ENCODE measurements around the gene TNNT2. TPM values are rescaled to one million over a fixed set of nuclear protein-coding genes. Genes with fewer than 3 reads are reported as not detected.

Gene TNNT2
- total RNA-seq, 1 donor from 2014 or later = 21.3 TPM

DNA sequence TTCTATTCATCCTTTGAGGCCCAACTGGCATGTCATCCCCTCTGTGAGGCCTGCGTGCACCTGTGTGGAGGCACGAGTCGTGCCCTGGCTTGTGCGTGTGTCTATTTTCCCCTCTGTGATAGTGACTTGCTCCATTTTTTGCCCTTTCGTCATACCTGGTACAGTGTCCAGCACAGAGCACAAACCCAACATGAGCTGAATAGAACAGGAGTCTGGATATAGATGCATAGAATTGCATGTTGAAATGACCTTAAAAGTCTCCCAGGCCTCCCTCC lies 32.5 kb downstream of the TNNT2 start:
- no peaks in the 10 kb centered on the region for H3K9me3 Mint-ChIP-seq
- DNase-seq (ENCODE audit: extremely low spot score, unreplicated experiment) = no peak
- peaks cover 13% of the 10 kb centered on the region for H3K27me3 Mint-ChIP-seq
- peak overlapping the region; percentile 61 for H3K27ac Mint-ChIP-seq
- peaks cover 27% of the 10 kb centered on the region for H3K4me1 Mint-ChIP-seq (ENCODE audit: unreplicated experiment)
- TF ChIP-seq, protein P1, sequence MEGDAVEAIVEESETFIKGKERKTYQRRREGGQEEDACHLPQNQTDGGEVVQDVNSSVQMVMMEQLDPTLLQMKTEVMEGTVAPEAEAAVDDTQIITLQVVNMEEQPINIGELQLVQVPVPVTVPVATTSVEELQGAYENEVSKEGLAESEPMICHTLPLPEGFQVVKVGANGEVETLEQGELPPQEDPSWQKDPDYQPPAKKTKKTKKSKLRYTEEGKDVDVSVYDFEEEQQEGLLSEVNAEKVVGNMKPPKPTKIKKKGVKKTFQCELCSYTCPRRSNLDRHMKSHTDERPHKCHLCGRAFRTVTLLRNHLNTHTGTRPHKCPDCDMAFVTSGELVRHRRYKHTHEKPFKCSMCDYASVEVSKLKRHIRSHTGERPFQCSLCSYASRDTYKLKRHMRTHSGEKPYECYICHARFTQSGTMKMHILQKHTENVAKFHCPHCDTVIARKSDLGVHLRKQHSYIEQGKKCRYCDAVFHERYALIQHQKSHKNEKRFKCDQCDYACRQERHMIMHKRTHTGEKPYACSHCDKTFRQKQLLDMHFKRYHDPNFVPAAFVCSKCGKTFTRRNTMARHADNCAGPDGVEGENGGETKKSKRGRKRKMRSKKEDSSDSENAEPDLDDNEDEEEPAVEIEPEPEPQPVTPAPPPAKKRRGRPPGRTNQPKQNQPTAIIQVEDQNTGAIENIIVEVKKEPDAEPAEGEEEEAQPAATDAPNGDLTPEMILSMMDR (conservative IDR thresholded peaks at IDR 0.05) = no peak
- no peaks in the 10 kb centered on the region for H3K36me3 Mint-ChIP-seq
- H3K4me3 Mint-ChIP-seq = no peak overlapping the region

DNA sequence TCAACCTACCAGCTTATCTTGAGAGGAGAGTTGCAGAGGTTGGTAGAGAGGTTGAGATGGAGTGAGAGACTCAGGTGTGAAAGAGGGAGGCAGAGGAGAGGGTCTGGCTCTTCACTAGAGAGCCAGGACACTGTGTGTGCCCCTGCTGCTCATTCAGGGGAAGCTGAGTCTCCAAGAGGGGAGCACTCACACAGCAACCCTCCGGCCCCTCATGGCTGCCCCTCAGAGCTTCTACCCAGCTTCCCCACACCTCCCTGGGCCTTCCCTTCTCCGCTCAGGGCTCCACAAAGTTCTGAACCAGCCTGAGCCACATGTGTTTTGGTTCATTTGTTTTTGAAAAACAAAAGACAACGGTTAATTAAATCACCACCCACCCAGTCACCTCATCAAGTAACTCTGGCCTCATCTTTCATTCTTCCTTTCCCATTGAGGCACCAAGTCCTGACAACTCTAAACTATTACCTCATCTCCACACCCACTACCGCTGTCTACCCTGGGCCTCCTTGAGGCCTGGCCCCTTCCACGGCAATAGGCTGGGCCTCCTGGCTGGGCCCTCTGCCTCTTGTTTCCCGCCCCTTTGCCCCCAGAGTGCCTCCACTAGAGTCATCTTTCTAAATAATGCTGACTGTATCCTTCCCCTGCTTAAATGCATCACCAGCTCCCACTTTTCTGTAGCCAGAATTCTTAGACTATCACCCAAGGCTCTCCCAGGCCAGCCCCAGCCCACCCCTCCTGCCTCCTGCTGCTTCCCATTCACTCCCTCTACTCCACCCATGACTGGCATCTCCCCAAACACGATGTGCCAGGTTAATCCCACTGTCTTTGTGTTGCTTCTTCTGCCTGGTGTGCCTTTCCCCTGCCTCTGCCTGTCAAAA lies 33.0 kb downstream of the TNNT2 start:
- TF ChIP-seq, protein P1 (conservative IDR thresholded peaks at IDR 0.05) = no peak

GRCh38 chr1:201341377-201341776 lies 36.1 kb downstream of the TNNT2 start:
- Mint-ChIP-seq H3K4me3 (no peak overlapping the region), H3K9me3 (no peaks in the 10 kb centered on the region), H3K27ac (no peak overlapping the region), H3K4me1 (ENCODE audit: unreplicated experiment) (peaks cover 13% of the 10 kb centered on the region), H3K27me3 (peaks cover 9% of the 10 kb centered on the region), H3K36me3 (no peaks in the 10 kb centered on the region)
- TF ChIP-seq, protein P1 (conservative IDR thresholded peaks at IDR 0.05) = no peak
- DNase-seq (ENCODE audit: extremely low spot score, unreplicated experiment) = no peak

More for the DNA sequence above, 33.0 kb downstream of the TNNT2 start:
- peaks cover 15% of the 10 kb centered on the region for H3K27me3 Mint-ChIP-seq
- no peaks in the 10 kb centered on the region for H3K36me3 Mint-ChIP-seq
- no peak overlapping the region for H3K4me3 Mint-ChIP-seq
- DNase-seq (ENCODE audit: extremely low spot score, unreplicated experiment) = no peak
- H3K27ac Mint-ChIP-seq = peak overlapping the region; percentile 61
- peaks cover 27% of the 10 kb centered on the region for H3K4me1 Mint-ChIP-seq (ENCODE audit: unreplicated experiment)
- H3K9me3 Mint-ChIP-seq = no peaks in the 10 kb centered on the region

DNA sequence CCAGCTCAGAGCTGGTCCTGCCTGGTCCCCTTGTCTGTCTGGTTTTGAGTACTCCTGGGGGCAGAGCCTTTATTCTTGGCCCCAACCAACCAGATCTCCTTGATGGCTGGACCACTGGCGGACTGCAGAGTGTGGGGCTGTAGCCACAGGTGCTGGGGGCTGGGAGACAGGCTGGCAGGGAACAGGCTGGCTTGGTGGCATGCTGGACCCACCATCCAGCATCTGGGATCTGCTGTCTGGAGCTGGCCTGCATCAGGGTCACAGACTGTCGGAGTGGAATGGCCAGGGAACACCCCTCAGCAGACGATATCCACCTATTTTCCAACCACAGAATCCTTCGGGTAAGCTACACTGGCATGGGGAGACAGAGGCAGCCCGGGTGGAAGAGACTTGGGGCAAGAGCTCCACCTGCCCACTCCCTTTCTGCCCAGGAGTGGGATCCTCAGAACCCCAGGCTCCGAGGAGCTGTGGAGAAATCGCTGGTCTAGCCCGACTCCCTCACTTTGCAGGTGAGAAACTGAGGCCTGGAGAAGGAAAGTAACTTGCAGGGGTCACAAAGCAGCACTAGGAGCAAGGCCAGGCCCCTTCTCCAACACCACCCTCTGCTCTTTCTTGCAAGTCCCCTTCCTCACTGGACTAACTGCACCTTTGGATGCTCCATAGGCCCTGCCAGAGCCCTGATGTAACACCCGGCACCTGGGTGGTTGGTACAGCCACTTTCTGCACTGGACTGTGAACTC lies 40.6 kb downstream of the TNNT2 start:
- no peak overlapping the region for H3K27ac Mint-ChIP-seq
- peaks cover 12% of the 10 kb centered on the region for H3K27me3 Mint-ChIP-seq
- H3K4me1 Mint-ChIP-seq (ENCODE audit: unreplicated experiment) = peaks cover 12% of the 10 kb centered on the region
- H3K9me3 Mint-ChIP-seq = no peaks in the 10 kb centered on the region
- no peak for DNase-seq (ENCODE audit: extremely low spot score, unreplicated experiment)
- TF ChIP-seq, protein P1 (conservative IDR thresholded peaks at IDR 0.05) = no peak
- no peaks in the 10 kb centered on the region for H3K36me3 Mint-ChIP-seq
- no peak overlapping the region for H3K4me3 Mint-ChIP-seq

- H3K36me3 Mint-ChIP-seq = no peaks in the 10 kb centered on the region
- H3K9me3 Mint-ChIP-seq = no peaks in the 10 kb centered on the region
- H3K4me1 Mint-ChIP-seq (ENCODE audit: unreplicated experiment) = peaks cover 12% of the 10 kb centered on the region
- DNase-seq (ENCODE audit: extremely low spot score, unreplicated experiment) = no peak
- no peak overlapping the region for H3K27ac Mint-ChIP-seq
- no peak overlapping the region for H3K4me3 Mint-ChIP-seq
- TF ChIP-seq, protein P1 (conservative IDR thresholded peaks at IDR 0.05) = no peak
- peaks cover 12% of the 10 kb centered on the region for H3K27me3 Mint-ChIP-seq
These were observed 41.6 kb downstream of the TNNT2 start for GRCh38 chr1:201335901-201336300.
